Fibroblast of lung (primary cell): ENCODE data around the gene GBP5. TPM values are rescaled to one million over a fixed set of nuclear protein-coding genes. Genes with fewer than 3 reads are reported as not detected.
"Not testable (repeated sequence)": the region's sequence is repeated elsewhere in the genome, so short reads cannot be mapped to it uniquely, and the experiment has no call there.

Source experiments
- DNase-seq, 2 donors: peaks; one replicate each; pipeline versions ENCODE4 v3.0.0 to v3.0.0-alpha.2; 2010; ENCODE audit warnings: low read depth in 2 of 2
- H2AFZ ChIP-seq: 2 replicates; pipeline ENCODE4 v1.5.1; 2012; ENCODE audit warnings: low read length, control low read depth, inconsistent platforms
- H3K27ac ChIP-seq: 2 replicates; pipeline ENCODE4 v1.5.1; 2011; ENCODE audit warnings: low read length, control low read depth; ENCODE audit not compliant: insufficient read depth
- H3K27me3 ChIP-seq: 2 replicates; pipeline ENCODE4 v1.5.1; 2011; ENCODE audit warnings: mild to moderate bottlenecking, low read length; ENCODE audit not compliant: control insufficient read depth, insufficient read depth
- H3K36me3 ChIP-seq: 2 replicates; pipeline ENCODE4 v1.5.1; 2011; ENCODE audit warnings: low read length; ENCODE audit not compliant: control insufficient read depth, insufficient read depth
- H3K4me1 ChIP-seq: 2 replicates; pipeline ENCODE4 v1.5.1; 2011; ENCODE audit warnings: low read length; ENCODE audit not compliant: control insufficient read depth, insufficient read depth; ENCODE audit errors: extremely low read depth
- H3K4me2 ChIP-seq: 2 replicates; pipeline ENCODE4 v1.5.1; 2011; ENCODE audit warnings: low read length, control low read depth; ENCODE audit not compliant: insufficient read depth; ENCODE audit errors: extremely low read depth
- H3K4me3 ChIP-seq, 4 experiments: fragments of 200-600 bp in 1 of 4; sonication (generic) in 1 of 4; replicated peaks in 1 of 4; 2 replicates each; pipeline ENCODE4 v1.5.1; 2011 to 2016; ENCODE audit warnings: low read length in 4 of 4, low read depth in 3 of 4, mild to moderate bottlenecking in 3 of 4, control low read depth in 2 of 4, inconsistent platforms in 1 of 4, mixed read lengths in 1 of 4; ENCODE audit not compliant: insufficient read depth in 1 of 4; ENCODE audit errors: control extremely low read depth in 1 of 4
- H3K79me2 ChIP-seq: 2 replicates; pipeline ENCODE4 v1.5.1; 2012; ENCODE audit warnings: mild to moderate bottlenecking, low read length, inconsistent platforms; ENCODE audit not compliant: control insufficient read depth, insufficient read depth
- H3K9ac ChIP-seq: 2 replicates; pipeline ENCODE4 v1.5.1; 2011; ENCODE audit warnings: mild to moderate bottlenecking, low read length, control low read depth; ENCODE audit not compliant: insufficient read depth
- H3K9me3 ChIP-seq: 2 replicates; pipeline ENCODE4 v1.5.1; 2012; ENCODE audit warnings: low read depth, low read length; ENCODE audit not compliant: control insufficient read depth, insufficient read depth
- H4K20me1 ChIP-seq: 2 replicates; pipeline ENCODE4 v1.5.1; 2011; ENCODE audit warnings: low read length; ENCODE audit not compliant: control insufficient read depth, insufficient read depth; ENCODE audit errors: extremely low read depth
- CTCF ChIP-seq, 2 donors: IDR thresholded peaks in 1 of 2; conservative IDR thresholded peaks in 1 of 2; 1 replicate in 1 of 2; 2 replicates in 1 of 2; pipeline ENCODE4 v1.5.1; 2011 to 2012; ENCODE audit warnings: low read length in 2 of 2, control low read depth in 1 of 2, inconsistent platforms in 1 of 2, low read depth in 1 of 2, mild to moderate bottlenecking in 1 of 2
- EZH2 ChIP-seq: IDR thresholded peaks from 2 replicates; pipeline ENCODE4 v1.5.1; 2012; ENCODE audit warnings: low read length, control low read depth, mild to moderate bottlenecking; ENCODE audit errors: missing control alignments
- polyA plus RNA-seq, 2 donors: library from polyadenylated mRNA; depleted of rRNA in 1 of 2; stranded (reverse) in 1 of 2; unstranded in 1 of 2; fragments of >200 nt; gene quantifications; 2 replicates each; pipeline ENCODE4 v1.2.1, GENCODE V29; 2011 to 2012; ENCODE audit warnings: missing spikeins in 1 of 2
- total RNA-seq: library from RNA; depleted of rRNA; stranded (reverse); fragments of >200 nt; gene quantifications from 2 replicates; pipeline ENCODE4 v1.2.1, GENCODE V29; 2014

Gene GBP5
- total and polyA plus RNA-seq, 2 donors (not counting 1 experiment from before 2014, with no cell fraction given), result 0.17 TPM; not detected in 1

- Histone ChIP-seq H3K4me2 (no peak overlapping the region), H3K27ac (no peak overlapping the region), H3K79me2 (no peaks in the 10 kb centered on the region), H3K36me3 (no peaks in the 10 kb centered on the region), H3K9ac (no peak overlapping the region), H3K4me1 (no peaks in the 10 kb centered on the region), H4K20me1 (no peaks in the 10 kb centered on the region), H2AFZ (no peak overlapping the region), H3K27me3 (no peaks in the 10 kb centered on the region), H3K4me3 (no peak overlapping the region), H3K9me3 (no peaks in the 10 kb centered on the region)
- DNase-seq, result no peak
- TF ChIP-seq EZH2, result no peak
- TF ChIP-seq CTCF (conservative IDR thresholded peaks at IDR 0.05 in 1 of 2, IDR thresholded peaks at IDR 0.05 in 1 of 2; ENCODE audit: low read depth in 1 of 2, low read length in 2 of 2), result no peak
Observed at GRCh38 chr1:89287181-89288050, 14.8 kb upstream of the GBP5 start.

- Histone ChIP-seq H3K4me1 (no peaks in the 10 kb centered on the region), H3K79me2 (no peaks in the 10 kb centered on the region), H3K27me3 (no peaks in the 10 kb centered on the region), H4K20me1 (no peaks in the 10 kb centered on the region), H3K27ac (no peak overlapping the region), H3K4me3 (no peak overlapping the region), H3K4me2 (no peak overlapping the region), H3K9ac (no peak overlapping the region), H2AFZ (no peak overlapping the region), H3K36me3 (no peaks in the 10 kb centered on the region), H3K9me3 (no peaks in the 10 kb centered on the region)
- no peak for DNase-seq
- TF ChIP-seq CTCF (conservative IDR thresholded peaks at IDR 0.05 in 1 of 2, IDR thresholded peaks at IDR 0.05 in 1 of 2; ENCODE audit: low read depth in 1 of 2, low read length in 2 of 2) (no peak), EZH2 (no peak)
Observed at GRCh38 chr1:89286549-89287180, 14.0 kb upstream of the GBP5 start.

GRCh38 chr1:89285745-89286380 lies 13.2 kb upstream of the GBP5 start:
- Histone ChIP-seq H3K4me3 (no peak overlapping the region), H3K4me1 (no peaks in the 10 kb centered on the region), H3K4me2 (no peak overlapping the region), H3K9me3 (no peaks in the 10 kb centered on the region), H3K27me3 (no peaks in the 10 kb centered on the region), H3K9ac (no peak overlapping the region), H3K27ac (no peak overlapping the region), H3K79me2 (no peaks in the 10 kb centered on the region), H2AFZ (no peak overlapping the region), H4K20me1 (no peaks in the 10 kb centered on the region), H3K36me3 (no peaks in the 10 kb centered on the region)
- no peak for TF ChIP-seq CTCF (conservative IDR thresholded peaks at IDR 0.05 in 1 of 2, IDR thresholded peaks at IDR 0.05 in 1 of 2; ENCODE audit: low read depth in 1 of 2, low read length in 2 of 2)
- no peak for TF ChIP-seq EZH2
- DNase-seq, result no peak

- not testable (repeated sequence) for H3K9me3 ChIP-seq, H3K27me3 ChIP-seq, H3K9ac ChIP-seq, H3K4me1 ChIP-seq, H3K36me3 ChIP-seq, DNase-seq, H3K27ac ChIP-seq, H3K79me2 ChIP-seq, H3K4me2 ChIP-seq, H3K4me3 ChIP-seq, H4K20me1 ChIP-seq, H2AFZ ChIP-seq
Observed at GRCh38 chr1:89284078-89284763, 11.6 kb upstream of the GBP5 start.
